ENCODE results near the gene GRIN2A. TPM values are rescaled to one million over a fixed set of nuclear protein-coding genes. Genes with fewer than 3 reads are reported as not detected.

The GRIN2A gene
- total and polyA plus RNA-seq, 2 donors (not counting 3 experiments of a cell fraction or from before 2014, with no cell fraction given), result not detected

- Histone ChIP-seq H3K36me3 (ENCODE audit: control insufficient read depth in 2 of 2, extremely low read depth in 1 of 2, insufficient read depth in 2 of 2, low read length in 2 of 2) (no peaks in the 10 kb centered on the region), H3K4me2 (ENCODE audit: insufficient read depth, low read length) (no peak overlapping the region), H3K79me2 (ENCODE audit: control insufficient read depth, insufficient read depth, low read length) (no peaks in the 10 kb centered on the region), H2AFZ (ENCODE audit: low read depth, low read length) (no peak overlapping the region), H3K9me3 (replicated peaks; ENCODE audit: control insufficient read depth, insufficient read depth, low read length) (no peaks in the 10 kb centered on the region), H3K9me1 (replicated peaks; ENCODE audit: control insufficient read depth, extremely low read depth, insufficient read depth, low read length) (no peaks in the 10 kb centered on the region), H3K27ac (ENCODE audit: insufficient read depth, low read depth, low read length) (no peak overlapping the region), H3K27me3 (ENCODE audit: control insufficient read depth in 2 of 2, insufficient read depth in 2 of 2, low read length in 2 of 2) (no peaks in the 10 kb centered on the region), H3K4me1 (ENCODE audit: control insufficient read depth, extremely low read depth, insufficient read depth, low read length) (no peaks in the 10 kb centered on the region), H3K4me3 (replicated peaks in 1 of 3; ENCODE audit: insufficient read depth in 1 of 3, low read depth in 1 of 3, low read length in 3 of 3) (no peak overlapping the region), H4K20me1 (replicated peaks; ENCODE audit: control insufficient read depth, extremely low read depth, insufficient read depth, low read length) (no peaks in the 10 kb centered on the region), H3K9ac (replicated peaks; ENCODE audit: extremely low read depth, insufficient read depth, low read length) (no peak overlapping the region)
- FAIRE-seq, result no peak
- dilution Hi-C loops (cut with MboI; ENCODE audit: extremely low pct_ligation_motif_present, low sequenced_read_pairs) (no loop called here), intact Hi-C loops (cut with micrococcal nuclease) (no loop called here)
- no peak for DNase-seq (ENCODE audit: low read depth, low spot score)
- ChIA-PET POLR2A (no interaction called here), CTCF (no interaction called here)
- TF ChIP-seq FOS (IDR thresholded peaks at IDR 0.05; ENCODE audit: borderline replicate concordance, insufficient read depth, low read length) (no peak), MYC (IDR thresholded peaks at IDR 0.05; ENCODE audit: low read depth, low read length) (no peak), JUN (IDR thresholded peaks at IDR 0.05; ENCODE audit: borderline replicate concordance, insufficient read depth, insufficient read length, low read depth) (no peak), CTCF (IDR thresholded peaks at IDR 0.05; ENCODE audit: extremely low read depth in 1 of 2, insufficient read depth in 1 of 2, low read depth in 1 of 2, low read length in 2 of 2) (no peak), POLR2AphosphoS5 (IDR thresholded peaks at IDR 0.05; ENCODE audit: insufficient read depth, low read depth, low read length) (no peak), POLR2A (IDR thresholded peaks at IDR 0.05; ENCODE audit: low read depth, low read length) (no peak), GATA2 (IDR thresholded peaks at IDR 0.05; ENCODE audit: insufficient read depth, insufficient read length, low read depth, low read length) (no peak), MAX (IDR thresholded peaks at IDR 0.05; ENCODE audit: insufficient read depth, insufficient read length) (no peak), EZH2 (IDR thresholded peaks at IDR 0.05; ENCODE audit: borderline replicate concordance, low read depth, low read length, severe bottlenecking) (no peak)
- no TSS peak for BruUV-seq (replicated peaks)
Observed at GRCh38 chr16:10169031-10169430, 13.2 kb downstream of the GRIN2A start.
